NB4 (cell line): ENCODE results near the gene CADM2.

Experiments used
- DNase-seq: peaks from one replicate; pipeline ENCODE4 v3.0.0; 2010; ENCODE audit warnings: low read depth
- H3K4me3 ChIP-seq: one replicate; pipeline ENCODE4 v1.5.1; 2011; ENCODE audit warnings: mild to moderate bottlenecking, low read depth, low read length, moderate library complexity
- CTCF ChIP-seq: IDR thresholded peaks from one replicate; pipeline ENCODE4 v1.5.1; 2012; ENCODE audit warnings: low read depth, low read length
- MAX ChIP-seq: IDR thresholded peaks from 2 replicates; pipeline ENCODE4 v1.6.1; 2011; ENCODE audit warnings: low read depth, low read length
- MYC ChIP-seq: IDR thresholded peaks from 2 replicates; pipeline ENCODE4 v1.6.1; 2011; ENCODE audit warnings: low read depth, low read length
- POLR2A ChIP-seq: IDR thresholded peaks from 2 replicates; pipeline ENCODE4 v1.6.1; 2011; ENCODE audit warnings: mild to moderate bottlenecking; ENCODE audit not compliant: insufficient read length; ENCODE audit errors: extremely low read depth

Gene CADM2

GRCh38 chr3:85164436-85164835 lies 205.6 kb downstream of the CADM2 start:
- no peak for DNase-seq
- H3K4me3 ChIP-seq: no peak overlapping the region
- TF ChIP-seq CTCF: no peak
- no peak for TF ChIP-seq POLR2A
- TF ChIP-seq MAX: no peak

GRCh38 chr3:85167576-85167975 lies 208.8 kb downstream of the CADM2 start:
- no peak for DNase-seq
- H3K4me3 ChIP-seq: no peak overlapping the region
- no peak for TF ChIP-seq MYC
- TF ChIP-seq MAX: no peak
- TF ChIP-seq POLR2A: no peak
- no peak for TF ChIP-seq CTCF

- DNase-seq: no peak
- TF ChIP-seq POLR2A (no peak), MYC (no peak), MAX (no peak), CTCF (no peak)
- H3K4me3 ChIP-seq: no peak overlapping the region
These were observed 211.9 kb downstream of the CADM2 start for GRCh38 chr3:85170646-85171045.

GRCh38 chr3:85171976-85172375 lies 213.2 kb downstream of the CADM2 start:
- DNase-seq: no peak
- no peak overlapping the region for H3K4me3 ChIP-seq
- TF ChIP-seq POLR2A: no peak
- TF ChIP-seq MYC: no peak
- no peak for TF ChIP-seq CTCF
- TF ChIP-seq MAX: no peak

GRCh38 chr3:85176799-85177198 lies 218.0 kb downstream of the CADM2 start:
- TF ChIP-seq MAX (no peak), POLR2A (no peak), CTCF (no peak), MYC (no peak)
- no peak for DNase-seq
- H3K4me3 ChIP-seq: no peak overlapping the region
